OCI-LY7 (cell line): ENCODE results near the gene SPTB. TPM values are rescaled to one million over a fixed set of nuclear protein-coding genes. Genes with fewer than 3 reads are reported as not detected.
"Not testable (repeated sequence)": the region's sequence is repeated elsewhere in the genome, so short reads cannot be mapped to it uniquely, and the experiment has no call there.

Source experiments
- BruUV-seq: library from RNA; stranded (reverse); fragments of 400-500 nt; replicated peaks from 2 replicates; lab custom pipeline; 2021; lab: Mats Ljungman, UMichigan
- CTCF ChIA-PET: fragments of 300-600 bp; sonication (Branson Sonifier 250); formaldehyde crosslinking; loops from one replicate; lab custom pipeline; 2022; ENCODE audit warnings: antibody characterized with exemption; ENCODE audit not compliant: unreplicated experiment; lab: Charles Lee
- POLR2A ChIA-PET: fragments of 300-600 bp; sonication (Branson Sonifier 250); formaldehyde crosslinking; loops from one replicate; lab custom pipeline; 2022; ENCODE audit warnings: antibody characterized with exemption; lab: Charles Lee
- DNase-seq: peaks from one replicate; pipeline ENCODE4 v3.0.0-alpha.2; 2015; ENCODE audit warnings: low spot score
- H2AFZ ChIP-seq: fragments of 200-600 bp; sonication (generic), shearing (Covaris generic); 2 replicates; pipeline ENCODE4 v1.6.1; 2014; ENCODE audit warnings: mild to moderate bottlenecking, antibody characterized with exemption, low read length, moderate library complexity
- H3K27ac ChIP-seq: fragments of 200-600 bp; sonication (generic); 2 replicates; pipeline ENCODE4 v1.5.1; 2014; ENCODE audit warnings: mixed run types, low read depth, mild to moderate bottlenecking, moderate library complexity, low read length, inconsistent platforms; ENCODE audit not compliant: poor library complexity, severe bottlenecking
- H3K36me3 ChIP-seq: fragments of 200-600 bp; sonication (generic); 2 replicates; pipeline ENCODE4 v1.6.1; 2014; ENCODE audit warnings: mild to moderate bottlenecking, antibody characterized with exemption, low read length, moderate library complexity, mixed read lengths; ENCODE audit not compliant: insufficient read depth
- H3K4me1 ChIP-seq: fragments of 200-600 bp; sonication (generic); 2 replicates; pipeline ENCODE4 v1.5.1; 2014; ENCODE audit warnings: mild to moderate bottlenecking, low read length; ENCODE audit not compliant: insufficient read depth, poor library complexity, severe bottlenecking
- H3K4me2 ChIP-seq: fragments of 200-600 bp; sonication (generic); 2 replicates; pipeline ENCODE4 v1.6.1; 2014; ENCODE audit warnings: mild to moderate bottlenecking, low read length
- H3K4me3 ChIP-seq: fragments of 200-600 bp; sonication (generic); 2 replicates; pipeline ENCODE4 v1.5.1; 2014; ENCODE audit warnings: mild to moderate bottlenecking, low read depth, low read length; ENCODE audit not compliant: poor library complexity, severe bottlenecking
- H3K79me2 ChIP-seq: fragments of 200-600 bp; sonication (generic); 2 replicates; pipeline ENCODE4 v1.6.1; 2016; ENCODE audit warnings: low read depth, mild to moderate bottlenecking, low read length, moderate library complexity, mixed read lengths; ENCODE audit not compliant: insufficient read depth
- H3K9me2 ChIP-seq: fragments of 200-600 bp; sonication (generic); 2 replicates; pipeline ENCODE4 v1.6.1; 2016; ENCODE audit warnings: mild to moderate bottlenecking, low read length, mixed read lengths; ENCODE audit not compliant: insufficient read depth
- H3K9me3 ChIP-seq: fragments of 200-600 bp; sonication (generic); 2 replicates; pipeline ENCODE4 v1.6.1; 2014; ENCODE audit warnings: mild to moderate bottlenecking, mixed run types, low read length, mixed read lengths
- H4K20me1 ChIP-seq: fragments of 200-600 bp; sonication (generic); 2 replicates; pipeline ENCODE4 v1.6.1; 2014; ENCODE audit warnings: mild to moderate bottlenecking, antibody characterized with exemption, low read length, moderate library complexity, mixed read lengths; ENCODE audit not compliant: insufficient read depth
- EZH2phosphoT487 ChIP-seq: fragments of 200-600 bp; sonication (generic); IDR thresholded peaks from 2 replicates; pipeline ENCODE4 v1.6.1; 2018; ENCODE audit warnings: low read depth, borderline replicate concordance, mild to moderate bottlenecking, mixed run types, antibody characterized with exemption, low read length, moderate library complexity, mixed read lengths
- intact Hi-C: fragments of 100-400 bp; cut with micrococcal nuclease; formaldehyde crosslinking; loops from one replicate; pipeline ENCODE4 v1.10.0; 2022; ENCODE audit not compliant: unreplicated experiment
- total RNA-seq, 2 experiments: library from RNA; depleted of rRNA in 1 of 2; stranded (reverse); fragments of >200 nt in 1 of 2; shearing (Covaris generic) in 1 of 2; gene quantifications; 2 replicates each; pipeline ENCODE4 v1.2.3, GENCODE V29; 2014 to 2022
- TF ChIP-seq, protein P1 (sequence below): fragments of 200-600 bp; sonication (generic); conservative IDR thresholded peaks from 2 replicates; pipeline ENCODE4 v1.5.1; 2014; ENCODE audit warnings: mild to moderate bottlenecking, antibody characterized with exemption, low read length, moderate library complexity, mixed read lengths

SPTB gene
- total RNA-seq, 2 experiments from 2014 or later, result not detected

GRCh38 chr14:64915029-64915424 is 35.3 kb upstream of the SPTB start:
- Histone ChIP-seq H3K4me1 (peaks cover 16% of the 10 kb centered on the region), H3K4me3 (peak overlapping the region; percentile 91), H2AFZ (peak overlapping the region; percentile 89; the same call in 1 of the 2 replicates), H3K27ac (peak overlapping the region; percentile 52), H3K9me2 (no peaks in the 10 kb centered on the region), H3K9me3 (no peaks in the 10 kb centered on the region), H3K4me2 (peak overlapping the region; percentile 86), H3K36me3 (peaks cover 29% of the 10 kb centered on the region), H4K20me1 (peaks cover 20% of the 10 kb centered on the region; the same call in 1 of the 2 replicates), H3K79me2 (peaks cover 54% of the 10 kb centered on the region)
- POLR2A ChIA-PET, result interaction anchor here (0.6 to 1.8 kb wide), 5 partner anchors 10 to 748 kb away, joined by 3 to 14 read pairs (median 4); no protein-coding TSS in a partner anchor
- DNase-seq, result no peak
- intact Hi-C loops, result no loop called here
- CTCF ChIA-PET, result interaction anchor here (0.6 to 0.7 kb wide), 3 partner anchors 59 to 467 kb away, joined by 3 to 8 read pairs (median 6); no protein-coding TSS in a partner anchor
- BruUV-seq, result TSS peak; percentile 76
- no peak for TF ChIP-seq EZH2phosphoT487
- TF ChIP-seq, protein P1, sequence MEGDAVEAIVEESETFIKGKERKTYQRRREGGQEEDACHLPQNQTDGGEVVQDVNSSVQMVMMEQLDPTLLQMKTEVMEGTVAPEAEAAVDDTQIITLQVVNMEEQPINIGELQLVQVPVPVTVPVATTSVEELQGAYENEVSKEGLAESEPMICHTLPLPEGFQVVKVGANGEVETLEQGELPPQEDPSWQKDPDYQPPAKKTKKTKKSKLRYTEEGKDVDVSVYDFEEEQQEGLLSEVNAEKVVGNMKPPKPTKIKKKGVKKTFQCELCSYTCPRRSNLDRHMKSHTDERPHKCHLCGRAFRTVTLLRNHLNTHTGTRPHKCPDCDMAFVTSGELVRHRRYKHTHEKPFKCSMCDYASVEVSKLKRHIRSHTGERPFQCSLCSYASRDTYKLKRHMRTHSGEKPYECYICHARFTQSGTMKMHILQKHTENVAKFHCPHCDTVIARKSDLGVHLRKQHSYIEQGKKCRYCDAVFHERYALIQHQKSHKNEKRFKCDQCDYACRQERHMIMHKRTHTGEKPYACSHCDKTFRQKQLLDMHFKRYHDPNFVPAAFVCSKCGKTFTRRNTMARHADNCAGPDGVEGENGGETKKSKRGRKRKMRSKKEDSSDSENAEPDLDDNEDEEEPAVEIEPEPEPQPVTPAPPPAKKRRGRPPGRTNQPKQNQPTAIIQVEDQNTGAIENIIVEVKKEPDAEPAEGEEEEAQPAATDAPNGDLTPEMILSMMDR, result no peak

DNA sequence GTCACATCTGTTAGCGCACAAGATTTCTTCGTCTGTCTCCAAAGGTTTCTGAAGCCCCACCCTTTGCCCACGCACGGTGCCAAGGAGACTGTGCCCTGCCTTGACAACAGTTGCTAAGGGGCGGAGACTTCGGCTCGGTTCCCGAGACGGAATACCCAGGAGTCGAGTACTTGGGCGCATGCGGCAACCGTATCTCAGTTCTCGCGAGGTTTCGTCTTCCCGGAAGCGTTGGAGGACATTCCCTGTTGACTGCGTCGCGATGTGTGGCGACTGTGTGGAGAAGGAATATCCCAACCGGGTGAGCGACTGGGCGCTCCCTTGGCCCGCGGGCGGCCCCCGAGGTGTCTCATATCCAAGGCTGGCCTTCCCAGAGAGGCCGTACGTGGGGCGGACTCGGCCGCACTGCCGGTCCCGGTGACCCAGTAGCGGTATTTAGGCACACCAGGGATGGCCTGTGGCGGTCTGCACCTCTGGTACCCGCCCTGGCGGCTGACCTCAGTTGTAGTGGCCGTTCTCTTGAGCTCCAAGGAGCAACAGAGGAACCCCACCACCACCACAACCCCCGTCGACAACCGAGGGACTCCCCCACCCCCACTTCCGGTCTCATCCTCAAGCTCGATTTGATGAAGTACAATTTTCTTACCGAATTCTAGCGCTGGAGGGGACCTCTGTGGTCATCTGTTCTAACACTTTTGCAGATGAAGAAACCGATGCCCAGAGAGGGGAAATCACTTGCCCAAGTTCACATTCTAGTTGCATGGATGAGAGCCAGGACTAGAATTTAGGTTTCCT is 34.7 kb upstream of the SPTB start, which contains the start of gene CHURC1:
TSS of gene CHURC1 (plus strand) at position 219 of the 792 bp plus-strand sequence. CDS start at position 260, 41 bp downstream.
- intact Hi-C loops, result no loop called here
- peak; percentile 97 for DNase-seq
- Histone ChIP-seq H3K4me1 (peaks cover 16% of the 10 kb centered on the region), H3K36me3 (peaks cover 26% of the 10 kb centered on the region), H4K20me1 (peaks cover 18% of the 10 kb centered on the region; the same call in 1 of the 2 replicates), H3K27ac (peak within 1 kb of the TSS; percentile 52), H3K9me2 (no peaks in the 10 kb centered on the region), H3K79me2 (peaks cover 48% of the 10 kb centered on the region), H3K4me3 (peak within 1 kb of the TSS; percentile 91), H3K9me3 (no peaks in the 10 kb centered on the region), H3K4me2 (peak within 1 kb of the TSS; percentile 86), H2AFZ (peak within 1 kb of the TSS; percentile 89)
- CTCF ChIA-PET, result interaction anchor here (0.6 to 0.7 kb wide), 4 partner anchors 58 to 467 kb away, joined by 3 to 8 read pairs (median 4); no protein-coding TSS in a partner anchor
- POLR2A ChIA-PET, result interaction anchor here (0.6 to 1.8 kb wide), 5 partner anchors 10 to 748 kb away, joined by 3 to 14 read pairs (median 4); no protein-coding TSS in a partner anchor
- no TSS peak for BruUV-seq
- TF ChIP-seq, protein P1, result no peak
- no peak for TF ChIP-seq EZH2phosphoT487

DNA sequence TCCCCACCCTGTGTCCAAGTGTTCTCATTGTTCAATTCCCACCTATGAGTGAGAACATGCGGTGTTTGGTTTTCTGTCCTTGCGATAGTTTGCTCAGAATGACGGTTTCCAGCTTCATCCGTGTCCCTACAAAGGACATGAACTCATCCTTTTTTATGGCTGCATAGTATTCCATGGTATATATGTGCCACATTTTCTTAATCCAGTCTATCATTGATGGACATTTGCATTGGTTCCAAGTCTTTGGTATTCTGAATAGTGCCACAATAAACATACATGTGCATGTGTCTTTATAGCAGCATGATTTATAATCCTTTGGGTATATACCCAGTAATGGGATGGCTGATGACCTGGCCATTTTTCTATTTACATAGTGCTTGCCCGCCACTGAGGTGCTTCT is 33.8 kb upstream of the SPTB start:
- CTCF ChIA-PET, result interaction anchor here (0.6 kb wide), 1 partner anchor 112 kb away, joined by 3 read pairs; no protein-coding TSS in a partner anchor
- intact Hi-C loops, DNase-seq, BruUV-seq, H3K9me2 ChIP-seq, POLR2A ChIA-PET, H3K9me3 ChIP-seq, H3K27ac ChIP-seq: not testable (repeated sequence)
- Histone ChIP-seq H3K4me1 (peaks cover 16% of the 10 kb centered on the region), H3K36me3 (peaks cover 16% of the 10 kb centered on the region), H2AFZ (peak overlapping the region; percentile 89; the same call in 1 of the 2 replicates), H3K79me2 (peaks cover 38% of the 10 kb centered on the region), H3K4me2 (peak overlapping the region; percentile 86), H4K20me1 (peaks cover 18% of the 10 kb centered on the region; the same call in 1 of the 2 replicates), H3K4me3 (peak overlapping the region; percentile 91)
